GM21515 (cell line): ENCODE data around the gene CAMK2B.

Source experiments
- ATAC-seq: cut with Tn5 transposase; IDR thresholded peaks from one replicate; pipeline ENCODE4 v1.9.1; 2021; ENCODE audit not compliant: unreplicated experiment

Gene CAMK2B

DNA sequence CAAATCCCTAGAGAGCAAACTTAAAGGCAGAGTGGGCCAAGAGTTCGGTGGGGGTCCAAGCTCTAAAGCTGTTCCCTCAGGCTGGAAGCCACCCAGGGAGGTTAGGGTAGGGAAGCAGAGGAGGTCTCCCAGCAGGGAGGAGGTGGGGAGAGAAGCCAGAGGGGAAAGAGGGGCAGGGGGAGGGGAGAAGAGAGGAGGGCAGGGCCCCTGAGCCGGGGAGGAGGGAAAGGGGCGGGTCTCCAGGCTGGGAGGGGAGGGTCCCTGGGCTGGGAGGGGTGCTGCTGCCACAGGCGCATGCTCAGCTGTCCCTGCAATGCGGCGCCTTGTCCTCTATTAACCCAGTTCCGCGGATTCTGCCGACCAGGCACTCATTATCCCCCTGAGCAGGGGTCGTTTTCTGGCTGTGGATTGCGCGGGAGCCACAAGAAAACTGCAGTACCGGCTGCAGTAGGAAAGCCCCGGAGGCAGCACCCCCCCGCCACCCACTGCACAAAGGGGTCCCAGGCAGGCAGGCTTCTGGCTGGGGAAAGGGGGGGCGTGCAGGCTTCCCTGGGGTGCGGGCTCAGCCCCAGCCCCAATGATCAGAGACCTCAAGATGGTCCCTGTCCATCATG lies 49.3 kb downstream of the CAMK2B start:
- ATAC-seq = no peak

DNA sequence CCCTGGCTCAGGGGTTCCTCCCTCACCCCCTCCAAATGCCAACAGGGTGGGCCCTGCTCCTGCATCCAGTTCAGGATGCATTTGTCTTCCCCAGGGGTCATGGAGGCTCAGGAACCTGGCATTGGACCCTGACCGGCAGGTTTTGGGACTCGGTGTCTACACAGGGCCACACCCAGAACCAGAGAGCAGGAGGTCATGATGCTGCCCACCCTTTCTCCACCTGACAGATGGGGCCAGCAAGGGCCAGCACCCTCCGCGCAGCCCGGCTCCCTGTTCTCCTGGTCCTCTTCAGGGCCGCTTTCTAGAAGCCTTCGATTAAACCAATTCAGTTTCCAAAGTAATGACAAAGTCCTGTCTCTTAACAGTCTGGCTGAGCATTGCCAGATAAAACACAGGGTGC lies 50.2 kb downstream of the CAMK2B start:
- no peak for ATAC-seq

DNA sequence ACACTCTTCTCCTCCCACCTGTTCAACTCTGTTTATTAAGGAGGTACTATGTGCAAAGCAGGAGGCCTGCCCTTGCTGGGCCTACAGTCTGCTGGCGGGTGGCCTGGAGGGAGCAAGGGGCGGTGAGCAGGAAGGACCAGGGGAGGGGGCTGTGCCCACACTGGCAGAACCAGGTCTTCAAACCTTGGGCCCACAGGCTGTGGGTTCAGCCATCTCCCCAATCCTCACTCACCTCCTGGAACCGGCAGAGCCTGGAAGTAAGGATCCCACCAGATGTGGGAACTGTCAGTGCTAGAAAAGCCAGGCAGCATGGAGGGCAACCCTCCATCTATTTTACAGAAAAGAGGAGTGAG lies 50.8 kb downstream of the CAMK2B start:
- no peak for ATAC-seq

DNA sequence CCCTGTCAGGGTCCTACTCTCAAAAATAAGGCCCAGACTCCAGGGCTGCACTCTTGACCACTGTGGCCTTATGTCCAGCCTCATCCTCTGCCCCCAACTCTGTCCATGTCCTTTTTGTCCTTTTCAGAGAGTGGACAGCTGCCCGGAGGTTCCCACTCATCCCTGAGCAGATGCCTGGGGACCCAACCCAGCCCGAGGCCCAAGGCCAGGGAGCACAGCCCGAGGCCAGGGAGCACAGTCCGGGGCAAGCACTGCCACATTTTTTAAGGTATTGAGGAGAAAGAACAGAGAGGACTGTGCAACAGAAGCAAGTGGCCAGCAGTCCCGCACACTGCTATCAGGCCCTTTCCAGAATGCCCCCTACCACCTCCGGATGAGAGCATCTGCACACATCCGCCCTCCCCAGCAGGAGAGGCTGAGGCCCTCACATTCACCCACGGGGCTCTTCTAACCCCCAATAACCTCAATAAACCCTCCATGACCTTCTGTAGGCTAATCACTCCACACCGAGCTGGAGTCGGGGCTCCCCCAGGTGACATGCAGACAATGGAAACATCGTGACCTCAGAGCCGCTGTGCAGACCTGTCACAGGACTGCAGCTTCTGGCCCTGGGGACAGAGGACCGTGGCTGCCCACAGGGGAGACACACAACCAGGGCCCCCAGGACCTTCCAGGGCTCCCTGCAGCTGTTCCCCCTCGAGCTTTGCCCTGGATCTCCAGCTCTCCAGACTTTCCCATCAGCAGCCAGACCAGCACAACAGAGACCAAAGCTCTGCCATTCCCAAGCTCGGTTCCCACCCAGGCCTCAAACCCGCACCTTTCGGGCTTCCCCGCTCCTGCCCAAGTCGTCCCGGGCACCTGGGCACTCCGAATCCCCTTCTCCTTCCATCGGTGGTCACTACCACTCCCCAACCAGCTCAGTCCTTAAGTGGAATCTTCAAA lies 51.4 kb downstream of the CAMK2B start:
- no peak for ATAC-seq

DNA sequence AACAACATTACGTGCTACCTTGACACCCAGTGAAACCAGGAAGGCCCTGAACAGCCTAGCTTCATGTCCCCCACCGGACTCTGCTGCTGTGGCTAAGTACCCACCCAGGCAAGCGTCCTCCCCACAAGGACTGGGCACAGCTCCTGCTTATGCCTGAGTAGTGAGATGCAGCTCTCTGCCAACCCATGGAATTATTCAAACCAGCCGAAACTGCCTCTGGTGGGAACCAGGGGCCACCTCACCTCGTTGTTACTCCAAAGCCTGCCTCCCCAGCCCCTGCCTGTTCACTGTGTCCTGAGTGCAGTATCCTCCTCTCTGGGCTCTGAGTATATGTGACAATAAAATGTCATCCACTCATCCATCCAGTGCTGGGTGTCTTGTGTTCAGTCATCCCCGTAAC lies 52.4 kb downstream of the CAMK2B start:
- no peak for ATAC-seq

GRCh38 chr7:44272456-44272855 lies 52.9 kb downstream of the CAMK2B start:
- ATAC-seq = no peak

- ATAC-seq = no peak
These were observed 55.4 kb downstream of the CAMK2B start for GRCh38 chr7:44269943-44270493.

GRCh38 chr7:44269417-44269816 lies 56.0 kb downstream of the CAMK2B start:
- ATAC-seq = no peak

DNA sequence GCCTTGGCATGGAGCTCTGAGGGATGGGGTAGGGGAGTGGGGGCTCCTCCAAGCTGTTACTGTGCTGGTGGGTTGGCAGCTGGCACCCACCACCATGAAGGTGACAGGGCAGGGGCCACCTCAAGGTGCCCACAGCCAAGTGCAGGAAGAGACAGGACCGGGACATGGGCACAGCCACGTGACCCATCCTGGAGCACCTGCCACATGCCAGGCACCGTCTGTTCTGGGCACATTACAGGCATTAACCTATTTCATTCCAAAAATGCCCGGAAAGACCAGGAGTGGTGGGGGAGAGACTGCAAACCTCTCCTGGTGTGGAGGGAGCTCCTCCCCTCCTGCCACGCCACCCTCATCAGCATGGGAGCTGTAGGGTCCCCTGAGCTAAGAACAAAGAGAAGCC lies 56.7 kb downstream of the CAMK2B start:
- ATAC-seq = no peak

- no peak for ATAC-seq
These were observed 57.5 kb downstream of the CAMK2B start for GRCh38 chr7:44267719-44268421.

DNA sequence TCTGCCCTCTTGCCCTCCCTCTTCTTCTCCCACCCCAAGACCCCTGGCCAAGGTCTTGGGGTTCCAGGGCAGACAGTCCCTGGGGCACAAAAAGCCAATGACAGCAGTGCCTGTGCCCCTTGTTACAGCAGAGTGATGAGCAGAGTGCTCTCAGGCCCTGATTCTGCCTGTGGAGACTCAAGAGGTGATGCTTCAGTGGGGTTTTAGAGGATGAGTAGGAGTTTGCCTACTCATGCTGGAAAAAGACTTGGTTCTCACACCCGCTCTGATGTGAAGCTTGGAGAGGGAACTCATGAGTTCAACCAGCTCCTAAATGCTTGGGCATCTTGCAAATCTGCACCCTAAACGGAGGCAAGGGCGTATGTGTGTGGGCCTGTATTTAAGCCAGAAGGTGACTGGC lies 58.2 kb downstream of the CAMK2B start:
- ATAC-seq = no peak

DNA sequence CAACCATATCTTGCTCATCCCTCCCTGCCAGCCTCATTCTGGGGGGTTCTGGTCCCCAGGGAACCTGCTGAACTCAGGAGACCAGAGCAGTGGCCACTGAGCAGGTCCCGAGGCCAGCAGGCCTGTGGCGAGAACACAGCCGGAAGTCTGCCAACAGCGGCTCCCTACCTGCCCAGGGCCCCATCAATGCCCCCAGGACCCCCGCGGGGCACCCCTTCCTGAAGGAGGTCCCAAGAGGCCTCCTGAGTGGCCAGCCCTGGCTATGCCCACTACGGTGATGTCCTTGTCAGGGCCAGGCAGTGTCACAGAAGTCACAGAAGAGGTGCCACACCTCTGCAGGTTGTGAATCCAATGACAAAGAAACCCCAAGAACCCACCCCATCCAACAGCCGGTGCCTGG lies 58.9 kb downstream of the CAMK2B start:
- ATAC-seq = no peak

DNA sequence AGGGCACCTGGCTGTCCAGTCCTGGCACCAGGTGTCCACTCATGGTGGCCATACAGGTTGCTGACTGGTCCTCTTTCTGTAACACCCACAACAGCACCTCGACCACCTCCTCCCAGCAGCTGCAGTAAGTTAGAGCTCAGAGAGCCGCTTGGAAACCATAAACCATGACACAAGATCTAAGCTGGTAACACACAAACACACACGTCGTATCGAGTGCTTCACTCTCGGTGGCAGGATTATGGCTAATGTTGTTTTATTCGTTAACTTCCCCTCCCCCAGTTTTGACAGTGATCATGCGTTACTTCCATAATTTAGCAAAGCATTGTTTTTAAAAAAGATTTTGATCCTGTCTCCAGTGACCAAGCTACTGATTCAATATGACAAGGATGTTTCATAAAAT lies 59.7 kb downstream of the CAMK2B start:
- ATAC-seq = no peak

DNA sequence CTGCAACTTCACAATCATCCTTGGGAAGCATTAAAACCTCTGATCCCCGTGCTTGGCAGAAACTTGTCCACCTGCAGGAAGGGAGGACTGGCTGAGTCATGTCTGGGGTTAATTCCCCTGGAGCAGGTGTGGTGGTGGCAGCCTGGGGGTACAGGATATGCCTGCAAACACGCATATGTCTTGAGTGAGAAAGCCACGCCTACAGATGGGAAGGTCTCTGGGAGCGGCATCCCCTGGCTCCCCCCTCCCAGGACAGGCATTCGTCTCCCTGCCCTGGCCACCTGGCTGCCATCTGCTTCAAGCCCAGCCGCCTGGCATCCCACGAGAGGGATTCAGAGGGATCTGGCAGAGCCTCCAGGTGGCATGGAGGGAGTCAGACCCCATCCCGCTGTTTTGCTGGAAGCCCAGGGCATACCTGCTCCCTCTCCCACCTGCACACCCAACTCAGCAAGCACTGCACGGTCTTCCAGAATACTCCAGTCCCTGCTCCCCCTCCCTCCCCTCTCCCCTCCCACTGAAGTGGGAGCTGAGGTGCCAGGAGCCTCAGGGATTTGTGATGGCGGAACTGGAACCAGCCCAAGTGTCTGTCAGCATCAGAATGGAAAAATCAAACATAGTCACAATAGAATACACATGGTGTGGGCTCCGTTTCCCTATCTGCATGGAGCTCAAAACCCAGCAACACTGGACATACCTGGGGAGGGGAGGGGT lies 61.0 kb downstream of the CAMK2B start:
- ATAC-seq = no peak

GRCh38 chr7:44263326-44264082 lies 61.9 kb downstream of the CAMK2B start:
- ATAC-seq = no peak

GRCh38 chr7:44262031-44262430 lies 63.4 kb downstream of the CAMK2B start:
- no peak for ATAC-seq

DNA sequence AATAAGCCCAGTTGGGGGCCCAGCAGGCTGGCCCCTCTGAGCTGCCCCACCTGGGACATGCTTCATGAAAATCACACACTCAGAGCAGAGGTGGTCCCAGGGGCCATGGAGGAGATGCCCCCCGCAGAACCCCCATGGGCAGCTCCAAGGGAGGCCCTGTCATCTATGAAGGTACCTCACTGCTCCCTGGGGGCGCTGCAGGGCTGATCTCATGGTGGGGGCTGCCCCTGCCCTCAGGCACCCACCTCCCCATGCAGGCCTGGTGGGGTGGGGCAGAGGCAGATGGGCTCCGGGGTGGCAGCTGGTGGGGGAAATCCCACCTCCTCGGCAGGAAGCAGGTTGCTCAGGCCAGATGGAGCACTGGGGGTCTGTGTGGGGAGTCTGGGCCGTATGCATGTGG lies 64.2 kb downstream of the CAMK2B start:
- ATAC-seq = no peak

GRCh38 chr7:44259547-44260457 lies 65.6 kb downstream of the CAMK2B start:
- ATAC-seq = no peak

- ATAC-seq = no peak
These were observed 66.4 kb downstream of the CAMK2B start for GRCh38 chr7:44258865-44259546.
